ENCODE data around the gene GPATCH2L.

GPATCH2L gene

DNA sequence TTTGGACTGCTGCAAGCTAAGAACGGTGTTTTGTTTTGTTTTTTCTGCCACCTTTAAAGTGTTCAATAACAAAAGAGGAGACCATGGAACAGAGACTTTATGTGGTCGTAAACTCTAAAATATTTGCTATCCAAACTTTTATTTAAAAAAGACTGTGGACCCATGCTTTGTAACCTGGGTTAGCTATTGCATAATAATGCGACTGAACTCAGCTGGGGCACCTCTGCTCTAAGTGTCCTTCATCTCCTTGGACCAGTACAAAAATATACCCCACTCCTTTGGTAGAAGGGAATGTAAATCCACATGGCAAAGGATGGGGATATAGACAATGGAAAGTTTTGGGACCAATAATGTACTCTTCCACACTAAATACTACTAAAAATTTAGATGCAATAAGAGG is 65.5 kb downstream of the GPATCH2L start:
- Histone ChIP-seq H3K4me3 (IDR thresholded peaks at IDR 0.05; ENCODE audit: insufficient read depth, low read depth, low read length) (no peak overlapping the region), H2AFZ (ENCODE audit: low read depth) (no peak overlapping the region), H3K4me1 (ENCODE audit: low read depth, poor library complexity, severe bottlenecking) (no peaks in the 10 kb centered on the region), H3K36me3 (ENCODE audit: insufficient read depth) (no peaks in the 10 kb centered on the region), H3K79me2 (ENCODE audit: insufficient read depth, low read depth) (no peaks in the 10 kb centered on the region), H3K27ac (no peak overlapping the region), H3K9ac (no peak overlapping the region), H4K20me1 (ENCODE audit: insufficient read depth) (no peaks in the 10 kb centered on the region), H3K27me3 (ENCODE audit: insufficient read depth, low read depth) (no peaks in the 10 kb centered on the region), H3K4me2 (no peak overlapping the region)
- TF ChIP-seq, protein P1, sequence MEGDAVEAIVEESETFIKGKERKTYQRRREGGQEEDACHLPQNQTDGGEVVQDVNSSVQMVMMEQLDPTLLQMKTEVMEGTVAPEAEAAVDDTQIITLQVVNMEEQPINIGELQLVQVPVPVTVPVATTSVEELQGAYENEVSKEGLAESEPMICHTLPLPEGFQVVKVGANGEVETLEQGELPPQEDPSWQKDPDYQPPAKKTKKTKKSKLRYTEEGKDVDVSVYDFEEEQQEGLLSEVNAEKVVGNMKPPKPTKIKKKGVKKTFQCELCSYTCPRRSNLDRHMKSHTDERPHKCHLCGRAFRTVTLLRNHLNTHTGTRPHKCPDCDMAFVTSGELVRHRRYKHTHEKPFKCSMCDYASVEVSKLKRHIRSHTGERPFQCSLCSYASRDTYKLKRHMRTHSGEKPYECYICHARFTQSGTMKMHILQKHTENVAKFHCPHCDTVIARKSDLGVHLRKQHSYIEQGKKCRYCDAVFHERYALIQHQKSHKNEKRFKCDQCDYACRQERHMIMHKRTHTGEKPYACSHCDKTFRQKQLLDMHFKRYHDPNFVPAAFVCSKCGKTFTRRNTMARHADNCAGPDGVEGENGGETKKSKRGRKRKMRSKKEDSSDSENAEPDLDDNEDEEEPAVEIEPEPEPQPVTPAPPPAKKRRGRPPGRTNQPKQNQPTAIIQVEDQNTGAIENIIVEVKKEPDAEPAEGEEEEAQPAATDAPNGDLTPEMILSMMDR (conservative IDR thresholded peaks at IDR 0.05; ENCODE audit: low read depth, low read length), result no peak

DNA sequence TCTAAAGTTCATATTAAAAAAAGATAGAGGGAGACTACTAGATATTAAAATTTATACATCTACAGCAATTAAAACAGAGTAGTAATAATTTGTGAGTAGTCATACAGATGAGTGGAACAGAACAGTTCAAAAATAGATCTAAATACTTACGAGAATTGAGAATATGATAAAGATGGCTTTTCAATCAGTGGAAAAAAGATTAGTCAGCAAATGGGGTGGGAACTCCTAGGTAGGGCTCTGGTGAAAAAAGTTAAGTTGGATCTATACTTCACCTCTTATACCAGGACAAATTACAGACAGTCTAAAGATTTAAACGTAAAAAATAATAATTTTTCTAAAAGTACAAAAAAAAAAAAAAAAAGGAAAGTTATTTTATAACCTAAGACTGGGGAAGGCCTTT is 66.9 kb downstream of the GPATCH2L start:
- Histone ChIP-seq H3K4me3 (IDR thresholded peaks at IDR 0.05; ENCODE audit: insufficient read depth, low read depth, low read length) (no peak overlapping the region), H3K4me1 (ENCODE audit: low read depth, poor library complexity, severe bottlenecking) (no peaks in the 10 kb centered on the region)
- TF ChIP-seq, protein P1 (conservative IDR thresholded peaks at IDR 0.05; ENCODE audit: low read depth, low read length), result no peak

DNA sequence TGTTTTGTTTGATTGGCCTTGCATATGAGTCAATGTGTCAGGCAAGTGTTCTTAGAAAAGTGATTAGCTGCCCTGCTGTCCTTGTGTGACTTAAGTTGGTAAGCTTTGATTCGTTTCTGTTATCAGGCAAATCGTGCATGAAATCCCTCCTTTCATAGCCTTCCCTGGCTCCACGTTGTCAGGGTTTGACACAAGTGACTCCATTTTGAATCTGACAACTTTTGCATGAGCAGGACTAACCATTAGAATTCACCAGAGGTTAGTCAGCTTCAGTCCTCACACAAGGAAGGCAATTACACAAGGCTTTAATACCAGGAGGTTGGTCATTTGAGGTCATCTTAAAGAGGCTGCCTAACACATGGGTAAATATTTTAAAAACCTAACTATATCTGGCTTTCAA is 68.2 kb downstream of the GPATCH2L start:
- no peaks in the 10 kb centered on the region for H3K4me1 ChIP-seq (ENCODE audit: low read depth, poor library complexity, severe bottlenecking)
- no peak overlapping the region for H3K27ac ChIP-seq
- H3K9ac ChIP-seq, result no peak overlapping the region
- H3K79me2 ChIP-seq (ENCODE audit: insufficient read depth, low read depth), result no peaks in the 10 kb centered on the region
- TF ChIP-seq, protein P1 (conservative IDR thresholded peaks at IDR 0.05; ENCODE audit: low read depth, low read length), result no peak
- no peaks in the 10 kb centered on the region for H3K36me3 ChIP-seq (ENCODE audit: insufficient read depth)
- no peak overlapping the region for H2AFZ ChIP-seq (ENCODE audit: low read depth)
- H3K27me3 ChIP-seq (ENCODE audit: insufficient read depth, low read depth), result no peaks in the 10 kb centered on the region
- H3K4me2 ChIP-seq, result no peak overlapping the region
- H3K4me3 ChIP-seq (IDR thresholded peaks at IDR 0.05; ENCODE audit: insufficient read depth, low read depth, low read length), result no peak overlapping the region
- no peaks in the 10 kb centered on the region for H4K20me1 ChIP-seq (ENCODE audit: insufficient read depth)

More for the DNA sequence above, 66.9 kb downstream of the GPATCH2L start:
- Histone ChIP-seq H3K79me2 (ENCODE audit: insufficient read depth, low read depth) (no peaks in the 10 kb centered on the region), H3K27me3 (ENCODE audit: insufficient read depth, low read depth) (no peaks in the 10 kb centered on the region), H3K9ac (no peak overlapping the region), H4K20me1 (ENCODE audit: insufficient read depth) (no peaks in the 10 kb centered on the region), H3K27ac (no peak overlapping the region), H3K4me2 (no peak overlapping the region), H2AFZ (ENCODE audit: low read depth) (no peak overlapping the region), H3K36me3 (ENCODE audit: insufficient read depth) (no peaks in the 10 kb centered on the region)

DNA sequence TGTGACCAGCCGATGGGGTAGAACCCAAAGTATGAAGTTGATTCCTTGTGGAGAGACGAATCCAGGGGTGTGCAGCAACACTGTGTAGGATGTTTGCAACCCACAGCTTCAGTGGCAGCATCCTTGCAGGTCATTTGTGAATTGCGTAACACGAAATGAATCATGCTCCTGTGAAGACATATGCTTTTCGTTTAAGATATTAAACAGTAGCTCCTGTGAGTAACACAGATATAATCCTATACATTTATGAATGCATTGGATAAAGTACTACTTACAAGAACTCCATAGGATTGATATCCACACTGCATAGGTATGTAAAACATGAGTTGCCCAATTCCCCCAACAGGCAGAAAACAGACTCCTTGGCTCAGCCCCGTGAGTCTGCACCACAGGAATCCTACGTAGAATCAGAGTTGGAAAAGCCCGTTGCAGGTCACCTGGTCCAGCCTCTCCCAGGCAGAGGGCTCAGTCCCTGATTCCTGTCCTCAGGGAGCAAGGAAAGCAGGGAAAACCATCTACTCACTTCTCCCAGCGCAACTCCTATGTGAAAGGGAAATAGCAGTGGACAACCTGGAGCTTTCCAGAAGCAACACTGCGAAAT is 75.8 kb downstream of the GPATCH2L start:
- TF ChIP-seq, protein P1 (conservative IDR thresholded peaks at IDR 0.05; ENCODE audit: low read depth, low read length), result no peak
- no peak overlapping the region for H3K27ac ChIP-seq
- H3K4me2 ChIP-seq, result no peak overlapping the region
- H3K9ac ChIP-seq, result no peak overlapping the region
- no peak overlapping the region for H2AFZ ChIP-seq (ENCODE audit: low read depth)
- no peaks in the 10 kb centered on the region for H3K27me3 ChIP-seq (ENCODE audit: insufficient read depth, low read depth)
- H3K36me3 ChIP-seq (ENCODE audit: insufficient read depth), result no peaks in the 10 kb centered on the region
- H3K4me3 ChIP-seq (IDR thresholded peaks at IDR 0.05; ENCODE audit: insufficient read depth, low read depth, low read length), result no peak overlapping the region
- H3K4me1 ChIP-seq (ENCODE audit: low read depth, poor library complexity, severe bottlenecking), result no peaks in the 10 kb centered on the region
- H3K79me2 ChIP-seq (ENCODE audit: insufficient read depth, low read depth), result no peaks in the 10 kb centered on the region
- H4K20me1 ChIP-seq (ENCODE audit: insufficient read depth), result no peaks in the 10 kb centered on the region
